ENCODE data around the gene PHOSPHO1.

GRCh38 chr17:49210158-49211029 is 20.2 kb downstream of the PHOSPHO1 start, which contains the start of the genes ABI3 and GNGT2:
- TF ChIP-seq CTCF (IDR thresholded peaks at IDR 0.05) = no peak
- TF ChIP-seq POLR2A (IDR thresholded peaks at IDR 0.05) = no peak
- TF ChIP-seq POLR2AphosphoS5 (IDR thresholded peaks at IDR 0.05) = no peak

Data from prostate gland (tissue), 2 donors.